Measurements from ENCODE around the gene SHF. TPM values are rescaled to one million over a fixed set of nuclear protein-coding genes. Genes with fewer than 3 reads are reported as not detected.
A peak's percentile ranks its signal among the peaks of the same experiment; 100 is the strongest.
"Not testable (repeated sequence)": the region's sequence is repeated elsewhere in the genome, so short reads cannot be mapped to it uniquely, and the experiment has no call there.

SHF gene
- total RNA-seq, 1 donor from 2014 or later: 3.9 TPM

DNA sequence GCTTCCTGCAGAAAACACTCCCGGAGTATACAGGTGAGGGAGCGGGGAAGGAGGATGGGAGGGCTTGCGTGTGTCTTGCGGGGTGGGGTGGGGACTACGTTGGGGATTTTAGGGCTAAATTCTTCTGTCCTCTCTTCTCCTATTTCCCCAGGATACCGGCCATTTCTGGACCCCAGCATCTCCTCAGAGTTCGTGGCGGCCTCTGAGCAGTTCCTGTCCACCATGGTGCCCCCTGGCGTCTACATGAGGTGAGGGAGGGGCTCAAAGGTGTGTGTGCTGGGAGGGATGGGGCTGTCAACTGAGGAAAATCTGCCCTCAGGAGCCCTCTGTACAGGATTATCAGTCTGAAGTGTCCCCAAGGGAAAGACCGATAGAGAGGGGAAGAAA is 51.4 kb downstream of the SHF start:
- DNase-seq (ENCODE audit: missing footprints) (no peak), ATAC-seq (no peak)
- intact Hi-C loops (cut with DNase I): no loop called here

DNA sequence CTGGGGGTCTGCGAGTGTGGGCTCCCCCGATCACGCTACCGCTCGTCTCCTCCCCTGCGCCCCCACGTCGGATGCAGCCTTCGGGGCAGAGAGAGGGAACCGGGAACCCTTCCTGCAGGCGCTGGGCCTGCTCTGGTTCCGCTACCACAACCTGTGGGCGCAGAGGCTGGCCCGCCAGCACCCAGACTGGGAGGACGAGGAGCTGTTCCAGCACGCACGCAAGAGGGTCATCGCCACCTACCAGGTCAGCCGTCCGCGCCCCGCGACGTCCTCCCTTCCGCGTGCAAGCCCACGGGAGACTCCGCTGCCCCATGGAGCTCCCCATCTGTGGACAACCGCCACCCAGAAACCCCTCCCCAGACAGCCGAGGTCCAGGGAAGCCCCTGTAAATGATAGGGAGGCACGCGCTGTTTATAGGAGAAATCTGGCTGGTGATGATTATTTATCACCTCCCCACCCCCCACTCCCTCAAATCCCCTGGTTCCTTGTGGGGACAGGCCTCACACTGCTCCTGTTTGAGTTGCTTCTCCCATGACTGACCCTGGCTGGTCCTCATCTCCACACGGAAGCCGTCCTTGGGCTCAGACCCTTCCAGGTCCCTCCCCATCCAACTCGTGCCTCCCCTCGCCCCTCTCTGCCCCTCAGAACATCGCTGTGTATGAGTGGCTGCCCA is 51.9 kb downstream of the SHF start:
- intact Hi-C loops (cut with DNase I); DNase-seq (ENCODE audit: missing footprints); ATAC-seq: not testable (repeated sequence)

DNA sequence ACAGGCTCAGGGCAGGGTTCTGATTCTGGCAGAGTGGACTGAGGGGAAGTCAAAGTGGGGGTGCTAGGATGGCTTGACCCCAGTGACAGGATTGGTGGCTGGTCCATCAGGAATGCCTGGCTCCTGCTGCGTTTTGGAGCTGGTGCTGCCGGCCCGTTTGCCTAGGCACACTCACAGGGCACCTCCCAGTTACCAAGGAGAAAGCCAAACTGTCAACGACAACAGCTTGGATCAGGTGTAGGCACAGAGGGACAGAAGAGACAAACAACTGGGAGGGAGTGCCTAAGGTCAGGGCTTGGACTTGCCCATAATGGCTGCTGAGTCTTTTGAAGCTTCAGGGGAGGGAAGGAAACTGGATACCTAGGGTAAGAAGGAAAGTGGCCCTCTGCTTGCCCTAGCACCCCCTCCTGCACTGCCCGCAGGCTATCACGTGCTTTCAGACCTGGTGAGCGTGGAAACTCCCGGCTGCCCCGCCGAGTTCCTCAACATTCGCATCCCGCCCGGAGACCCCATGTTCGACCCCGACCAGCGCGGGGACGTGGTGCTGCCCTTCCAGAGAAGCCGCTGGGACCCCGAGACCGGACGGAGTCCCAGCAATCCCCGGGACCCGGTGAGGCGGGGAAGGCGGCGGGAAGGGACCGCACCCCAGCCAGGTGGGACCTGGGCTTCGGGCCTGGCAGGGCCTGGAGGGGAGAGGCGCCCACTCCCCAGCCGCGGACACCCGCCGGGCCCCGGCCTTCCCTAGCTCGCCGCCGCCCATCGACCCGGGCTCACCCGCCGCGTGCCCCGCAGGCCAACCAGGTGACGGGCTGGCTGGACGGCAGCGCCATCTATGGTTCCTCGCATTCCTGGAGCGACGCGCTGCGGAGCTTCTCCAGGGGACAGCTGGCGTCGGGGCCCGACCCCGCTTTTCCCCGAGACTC is 52.8 kb downstream of the SHF start:
- DNase-seq (ENCODE audit: missing footprints) (no peak), ATAC-seq (peak; percentile 47)
- intact Hi-C loops (cut with DNase I): no loop called here

DNA sequence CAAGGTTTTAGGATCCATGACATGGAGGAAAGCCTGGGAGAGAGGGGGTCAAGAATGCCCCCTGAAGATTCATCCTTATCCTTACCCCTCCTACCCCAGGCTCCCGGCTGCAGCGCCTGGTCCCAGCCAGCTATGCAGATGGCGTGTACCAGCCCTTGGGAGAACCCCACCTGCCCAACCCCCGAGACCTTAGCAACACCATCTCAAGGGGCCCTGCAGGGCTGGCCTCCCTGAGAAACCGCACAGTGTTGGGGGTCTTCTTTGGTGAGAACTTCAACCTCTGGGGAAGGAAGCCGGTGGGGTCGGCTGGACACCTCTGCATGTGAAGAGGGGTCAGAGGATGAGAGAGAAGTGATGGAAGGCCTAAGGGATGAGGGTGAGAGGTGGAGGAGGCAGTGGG is 53.7 kb downstream of the SHF start:
- intact Hi-C loops (cut with DNase I): no loop called here
- no peak for DNase-seq (ENCODE audit: missing footprints)

DNA sequence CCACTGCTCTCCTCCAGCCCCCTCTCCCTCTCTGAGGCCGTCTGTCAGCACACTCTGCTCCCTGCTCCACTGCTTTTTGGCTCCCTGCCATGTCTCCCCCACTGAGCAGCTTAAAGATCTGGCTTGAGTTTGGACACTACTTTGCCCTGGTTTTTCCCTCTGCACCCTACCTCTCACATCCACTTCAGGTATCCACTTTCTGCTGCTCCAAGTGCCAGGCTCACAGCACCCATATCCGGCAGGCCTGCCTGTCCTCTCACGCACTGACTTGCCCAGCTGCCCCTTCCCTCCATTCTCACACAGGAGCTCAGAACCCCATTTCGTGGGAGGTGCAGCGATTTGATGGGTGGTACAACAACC is 54.2 kb downstream of the SHF start:
- DNase-seq (ENCODE audit: missing footprints): no peak
- intact Hi-C loops (cut with DNase I): no loop called here
- ATAC-seq: no peak

More for the DNA sequence above, 53.7 kb downstream of the SHF start:
- ATAC-seq: no peak

DNA sequence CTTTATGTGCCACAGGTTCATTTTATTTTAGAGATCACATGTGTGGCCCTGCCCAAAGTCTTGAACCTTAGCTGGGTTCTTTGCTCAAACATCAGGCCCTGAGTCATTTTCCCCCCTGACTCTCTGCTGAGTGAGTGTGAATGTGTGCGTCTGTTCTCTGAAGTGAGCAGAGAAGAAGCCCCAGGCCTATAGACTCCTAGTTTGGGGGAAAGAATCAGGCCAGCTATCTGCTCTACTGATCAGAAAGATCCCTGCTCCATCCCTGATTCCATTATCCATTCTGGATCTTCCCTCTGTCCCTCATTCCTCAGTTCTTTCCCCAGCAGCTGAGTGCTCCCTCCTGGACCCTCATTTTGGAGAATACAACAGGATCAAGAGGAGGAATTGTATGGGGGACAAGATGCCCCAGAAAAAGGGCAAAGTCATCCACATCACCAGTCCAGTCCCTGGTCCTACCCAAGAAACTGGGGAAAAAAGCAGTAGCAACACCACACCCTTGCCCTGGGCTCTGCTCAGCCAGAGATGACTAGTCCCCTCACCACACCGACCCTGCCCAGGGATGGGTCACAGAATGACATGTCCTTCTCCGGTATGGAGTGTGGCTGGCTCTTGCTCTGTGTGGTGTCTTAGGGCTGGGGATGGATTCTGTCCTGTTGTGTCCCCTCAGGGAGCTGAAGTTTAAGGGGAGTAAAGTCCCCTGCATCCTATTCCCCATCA is 54.8 kb downstream of the SHF start:
- no peak for DNase-seq (ENCODE audit: missing footprints)
- intact Hi-C loops (cut with DNase I): no loop called here
- ATAC-seq: no peak

DNA sequence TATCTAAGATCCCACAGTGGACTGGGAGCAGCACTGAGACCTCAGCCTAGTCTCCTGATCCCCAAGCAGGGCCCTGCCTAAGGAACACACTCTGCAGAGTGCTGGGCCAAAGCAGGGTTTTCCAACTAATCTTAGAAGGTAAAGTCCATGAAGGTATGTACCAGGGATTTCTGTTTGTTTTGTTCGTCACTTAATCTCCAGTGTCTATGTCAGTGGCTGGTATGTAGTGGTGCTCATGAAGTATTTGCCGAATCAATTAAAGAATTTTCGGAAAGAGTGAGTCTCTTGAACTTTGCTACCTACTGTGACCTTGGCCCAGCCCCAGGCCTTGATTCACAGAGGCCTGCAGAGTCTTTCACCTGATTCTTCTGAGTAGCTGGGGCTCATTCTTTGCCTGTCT is 56.3 kb downstream of the SHF start:
- no peak for ATAC-seq
- intact Hi-C loops (cut with DNase I): no loop called here
- no peak for DNase-seq (ENCODE audit: missing footprints)

DNA sequence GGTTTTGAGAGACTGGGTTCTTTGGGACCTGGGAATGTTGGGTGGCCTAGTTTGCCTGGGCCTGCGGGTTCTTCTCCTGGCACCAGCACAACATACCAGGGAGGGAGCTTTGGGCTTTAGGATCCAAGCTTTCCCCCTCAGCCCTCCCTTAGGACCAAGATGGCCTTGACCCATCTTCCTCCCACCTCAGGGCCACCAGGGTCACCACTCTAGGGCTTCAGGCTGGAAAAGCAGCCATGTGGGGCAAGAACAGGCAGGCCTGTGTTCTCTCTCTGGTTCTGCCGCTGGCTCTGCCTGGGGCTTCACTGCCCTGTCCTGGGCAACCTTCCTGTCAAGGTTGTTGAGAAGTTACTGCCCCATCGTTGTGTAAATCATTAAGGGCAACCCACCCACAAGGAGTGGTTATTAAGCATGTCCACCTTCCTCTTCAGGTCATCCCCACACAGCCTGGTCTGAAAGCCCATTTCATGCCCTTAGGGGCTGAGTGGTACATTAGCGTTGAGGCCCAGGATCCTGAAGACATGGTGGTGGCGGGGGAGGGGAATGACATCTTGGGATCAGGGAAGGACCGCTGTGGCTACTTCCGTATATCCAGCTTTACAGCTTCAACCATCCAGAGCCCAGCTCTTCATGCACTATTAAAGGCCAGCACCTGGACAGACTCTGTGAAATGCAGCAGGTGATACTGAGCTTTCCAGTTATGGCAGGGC is 57.3 kb downstream of the SHF start:
- intact Hi-C loops (cut with DNase I): no loop called here
- DNase-seq (ENCODE audit: missing footprints) (no peak), ATAC-seq (no peak)

DNA sequence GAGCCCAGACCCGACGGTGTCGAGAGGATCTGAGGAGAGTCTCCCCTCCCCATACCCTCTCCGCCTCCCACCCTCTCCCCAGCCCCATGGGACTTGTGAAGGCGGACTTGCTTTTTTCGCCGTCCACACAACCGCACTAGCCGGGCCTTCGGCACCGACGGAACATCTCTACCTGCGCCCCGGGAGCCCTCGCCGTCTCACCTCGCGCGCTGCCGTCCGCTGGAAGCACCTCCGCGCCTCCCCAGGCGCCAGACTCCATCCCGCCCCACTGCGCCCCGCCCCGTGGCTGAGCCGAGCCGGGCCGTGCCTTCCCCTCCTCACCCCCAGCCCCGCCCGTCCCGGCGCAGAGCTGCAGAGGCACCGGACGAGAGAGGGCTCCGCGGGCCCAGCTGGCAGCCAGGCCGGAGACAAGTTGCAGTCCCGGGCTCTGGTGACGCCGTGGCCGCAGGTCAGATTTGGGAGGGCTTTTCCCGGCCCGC is 58.1 kb downstream of the SHF start, which contains the start of the genes DUOX1 and DUOXA1:
Gene DUOX1 (plus strand): TSS at position 344 of the 479 bp plus-strand sequence. CDS start 1,973 bp downstream, outside the sequence.
Gene DUOXA1 (minus strand): TSS at position 229 of the 479 bp plus-strand sequence. CDS start 6,865 bp downstream, outside the sequence.
- ATAC-seq (peak; percentile 87), DNase-seq (ENCODE audit: missing footprints) (peak; percentile 67)
- intact Hi-C loops (cut with DNase I): no loop called here

DNA sequence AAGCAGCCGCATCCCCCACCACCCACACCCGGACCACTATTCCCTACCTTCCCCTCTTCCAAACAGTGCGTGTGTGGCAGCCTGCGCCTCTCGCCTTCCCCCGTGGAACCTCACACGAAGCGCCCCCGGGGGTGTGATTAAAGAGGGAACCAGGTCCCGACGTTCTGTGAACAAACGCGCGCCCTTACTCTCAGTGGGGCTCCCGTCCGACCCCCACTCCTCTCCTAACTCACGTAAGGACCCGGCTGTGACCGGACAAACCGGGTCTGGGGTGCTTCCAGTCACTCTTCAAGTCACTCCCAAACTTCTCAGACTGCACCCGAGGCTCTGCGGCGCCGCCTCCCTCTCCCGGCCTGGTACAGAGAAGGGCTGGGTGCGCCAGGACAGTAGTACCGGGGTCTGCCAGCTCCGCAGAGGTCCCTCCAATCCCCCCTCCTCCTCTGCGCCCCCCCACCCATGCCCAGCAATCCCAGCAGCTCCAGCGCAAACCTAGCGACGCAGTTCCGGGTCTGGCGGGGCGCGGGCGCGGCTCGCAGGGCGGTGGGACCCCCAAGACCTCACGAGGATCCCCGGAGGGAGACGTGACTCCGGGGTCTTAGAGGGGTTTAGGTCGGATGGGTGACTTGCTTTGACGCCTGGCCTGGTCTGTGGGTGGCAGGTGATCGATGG is 58.7 kb downstream of the SHF start:
- peak; percentile 29 for ATAC-seq
- no peak for DNase-seq (ENCODE audit: missing footprints)
- intact Hi-C loops (cut with DNase I): no loop called here

DNA sequence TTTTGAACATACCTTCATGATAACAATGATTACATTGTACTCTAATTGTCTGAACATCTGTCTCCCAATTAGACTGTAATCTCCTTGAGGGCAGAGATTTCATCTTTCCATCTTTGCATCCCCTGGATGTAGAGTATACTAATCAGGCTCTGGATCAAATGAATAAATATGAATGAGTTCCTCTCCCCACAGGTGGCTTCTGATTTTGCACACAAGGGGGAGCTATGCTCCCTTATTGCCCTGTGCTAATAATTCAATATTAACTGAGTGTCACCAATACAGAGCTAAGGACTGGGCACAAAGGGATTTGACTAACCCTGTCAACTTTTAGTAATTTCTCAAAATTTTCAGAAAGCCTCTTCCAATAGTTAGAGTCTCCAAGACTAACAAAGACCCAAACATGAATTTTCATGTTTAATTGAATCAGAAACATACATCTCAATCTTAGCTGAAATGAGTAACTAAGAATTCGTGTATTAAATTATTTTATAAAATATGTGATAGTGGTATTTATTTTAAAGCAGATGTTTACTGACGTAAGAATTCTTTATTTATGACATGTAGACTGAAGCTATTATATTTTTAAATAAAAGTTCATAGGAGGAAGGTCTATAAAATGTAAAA is 61.1 kb downstream of the SHF start:
- intact Hi-C loops (cut with DNase I): no loop called here
- no peak for ATAC-seq
- no peak for DNase-seq (ENCODE audit: missing footprints)

DNA sequence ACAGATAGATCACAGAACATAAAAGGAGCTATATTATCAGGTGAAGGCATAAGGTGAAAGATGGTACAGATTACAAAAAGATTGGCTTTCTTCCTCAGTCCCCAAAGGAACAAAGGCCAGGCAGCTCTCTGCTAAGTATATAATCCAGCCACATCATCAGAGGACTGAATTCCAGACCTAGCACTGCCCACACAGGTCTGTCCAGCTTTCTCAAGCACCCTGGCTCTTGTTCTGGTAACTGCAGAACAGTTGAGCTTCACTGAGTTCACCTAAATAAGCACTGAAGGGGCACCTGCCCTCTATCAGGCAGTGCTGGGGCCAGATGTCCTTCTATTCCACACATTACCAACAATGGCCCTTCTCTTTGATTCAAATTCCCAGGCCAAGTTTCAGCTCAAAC is 64.4 kb downstream of the SHF start:
- no peak for ATAC-seq
- DNase-seq (ENCODE audit: missing footprints): no peak
- intact Hi-C loops (cut with DNase I): no loop called here

DNA sequence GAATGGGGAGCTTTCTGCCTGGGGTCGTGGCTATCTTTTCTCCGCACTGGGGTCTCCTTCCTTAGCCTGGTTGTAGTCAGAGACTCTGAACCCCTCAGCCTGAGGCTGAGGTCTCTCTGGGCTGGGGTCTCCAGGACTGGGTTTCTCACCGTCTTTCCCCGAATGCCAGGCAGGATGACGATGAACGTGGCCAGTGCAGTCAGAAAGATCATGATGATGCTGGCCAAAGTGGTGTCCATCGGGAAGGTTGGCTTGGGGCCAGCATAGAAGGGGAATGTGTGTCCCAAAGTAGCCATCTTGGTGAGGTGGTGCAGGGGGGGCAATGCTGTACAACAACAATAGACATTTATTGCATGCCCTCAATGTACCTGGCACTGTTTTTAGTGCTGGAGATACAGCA is 65.0 kb downstream of the SHF start:
- DNase-seq (ENCODE audit: missing footprints) (no peak), ATAC-seq (no peak)
- intact Hi-C loops (cut with DNase I): no loop called here

DNA sequence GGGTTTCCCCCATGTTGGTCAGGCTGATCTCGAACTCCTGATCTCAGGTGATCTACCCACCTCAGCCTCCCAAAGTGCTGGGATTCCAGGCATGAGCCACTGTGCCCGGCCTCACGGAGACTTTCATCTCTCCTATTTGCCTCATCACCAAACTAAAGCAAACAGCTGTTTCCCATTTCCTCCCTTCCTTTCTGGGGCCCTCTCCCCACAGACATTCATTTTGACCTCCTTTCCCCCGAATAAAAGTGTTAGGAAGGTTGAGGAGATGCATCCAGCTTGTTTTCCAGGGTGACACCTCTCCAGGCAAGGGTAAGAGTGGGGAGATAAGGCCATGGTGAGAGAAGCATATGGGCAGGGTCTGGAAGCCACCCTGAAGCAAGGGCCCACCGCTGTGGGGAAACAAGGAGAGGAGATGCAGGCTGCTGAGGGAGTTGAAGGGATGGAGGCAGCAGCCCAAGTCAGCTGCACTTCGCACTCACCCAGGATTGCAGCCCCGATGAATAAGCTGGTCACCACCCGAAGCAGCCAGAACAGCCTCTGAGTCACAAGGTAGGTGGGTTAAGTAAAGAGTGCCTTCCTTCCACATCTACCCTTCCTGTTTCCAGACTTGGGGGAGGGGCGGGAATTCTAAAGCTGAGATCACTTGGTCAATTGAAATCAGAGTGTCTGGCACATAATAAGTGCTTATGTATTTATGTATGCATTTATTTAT is 65.9 kb downstream of the SHF start:
- no peak for DNase-seq (ENCODE audit: missing footprints)
- intact Hi-C loops (cut with DNase I): no loop called here
- ATAC-seq: no peak

DNA sequence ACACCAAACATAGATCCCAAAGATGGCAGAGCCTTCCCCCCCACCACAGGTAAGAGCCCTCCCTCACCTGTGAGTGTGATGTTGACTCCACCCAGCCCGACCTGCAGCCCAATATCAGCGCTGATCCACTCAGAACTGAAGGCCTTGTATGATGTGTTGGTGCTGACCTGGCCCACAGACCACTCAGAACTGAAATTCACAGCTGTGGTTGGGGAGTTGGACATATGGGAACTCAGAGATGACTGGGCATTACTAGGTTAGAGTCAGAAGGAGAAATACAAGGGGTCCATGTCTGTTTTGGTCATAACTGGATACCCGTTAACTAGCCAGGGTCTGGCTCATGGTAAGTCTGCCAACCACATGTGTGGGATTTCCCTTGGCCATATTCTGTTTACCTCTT is 66.7 kb downstream of the SHF start:
- ATAC-seq: no peak
- intact Hi-C loops (cut with DNase I): no loop called here
- no peak for DNase-seq (ENCODE audit: missing footprints)

DNA sequence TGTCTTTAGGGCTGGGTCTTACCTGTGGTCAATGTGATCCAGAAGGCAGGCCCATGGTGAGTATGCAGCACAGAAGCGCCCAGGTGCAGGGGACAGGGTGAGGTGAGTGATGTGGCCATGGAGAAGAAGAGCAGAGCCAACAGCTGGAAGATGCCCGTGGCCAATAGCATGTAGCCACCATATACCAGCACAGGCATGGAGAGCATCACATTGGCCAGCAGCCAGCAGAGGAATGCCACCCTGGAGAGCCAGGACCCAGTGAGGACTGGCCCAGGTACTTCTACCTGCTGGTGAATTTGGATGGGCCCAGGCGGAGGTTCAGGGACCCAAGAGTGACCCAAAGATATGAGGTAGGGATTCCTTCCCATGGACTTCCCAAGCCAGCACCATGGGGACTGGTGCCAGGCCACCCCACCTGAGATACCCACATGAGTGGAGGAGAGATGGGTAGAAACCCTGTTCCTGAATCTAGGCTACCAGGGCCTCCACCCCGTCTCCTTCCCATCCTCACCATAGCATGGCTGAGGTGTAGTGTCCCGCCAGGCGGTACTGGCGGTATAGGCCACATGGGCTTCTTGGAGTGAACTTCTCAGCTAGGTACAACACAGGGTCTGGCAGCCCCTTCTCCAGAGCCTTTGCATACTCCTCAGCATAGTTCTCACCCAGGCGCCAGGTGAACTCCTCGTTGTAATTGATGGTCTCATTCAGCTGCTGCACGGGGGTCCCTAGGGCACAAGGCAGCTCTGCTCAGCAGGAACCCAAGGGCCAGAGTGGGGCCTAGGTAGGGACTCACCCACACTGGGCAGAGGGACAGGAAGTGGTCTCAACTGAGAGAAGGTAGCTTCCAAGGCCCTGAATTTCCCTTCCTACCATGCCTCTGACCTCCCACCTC is 67.4 kb downstream of the SHF start:
- intact Hi-C loops (cut with DNase I): no loop called here
- ATAC-seq: no peak
- no peak for DNase-seq (ENCODE audit: missing footprints)

Measured in Right ventricle myocardium inferior (tissue), 1 donor.